Esophagus muscularis mucosa (tissue), 4 donors: ENCODE results near the gene ARFGAP3.

Source experiments
- EP300 ChIP-seq: sonication (generic); formaldehyde crosslinking; IDR thresholded peaks from one replicate; pipeline ENCODE4 v1.6.1; 2017; ENCODE audit warnings: antibody characterized with exemption
- POLR2A ChIP-seq: fragments of 450-650 bp; IDR thresholded peaks from one replicate; pipeline ENCODE4 v1.6.1; 2017; ENCODE audit warnings: antibody characterized with exemption, moderate library complexity, mild to moderate bottlenecking, low read depth
- POLR2AphosphoS5 ChIP-seq, 2 donors: sonication (generic); formaldehyde crosslinking; IDR thresholded peaks; one replicate each; pipeline ENCODE4 v1.6.1; 2017; ENCODE audit warnings: antibody characterized with exemption in 2 of 2
- TF ChIP-seq, protein P1 (sequence below), 3 experiments: fragments of 200-600 bp in 2 of 3; fragments of 450-650 bp in 1 of 3; sonication (generic) in 2 of 3; IDR thresholded peaks; one replicate each; pipeline ENCODE4 v1.5.1; 2017 to 2019; ENCODE audit warnings: antibody characterized with exemption in 3 of 3, mild to moderate bottlenecking in 2 of 3, moderate library complexity in 1 of 3

DNA sequence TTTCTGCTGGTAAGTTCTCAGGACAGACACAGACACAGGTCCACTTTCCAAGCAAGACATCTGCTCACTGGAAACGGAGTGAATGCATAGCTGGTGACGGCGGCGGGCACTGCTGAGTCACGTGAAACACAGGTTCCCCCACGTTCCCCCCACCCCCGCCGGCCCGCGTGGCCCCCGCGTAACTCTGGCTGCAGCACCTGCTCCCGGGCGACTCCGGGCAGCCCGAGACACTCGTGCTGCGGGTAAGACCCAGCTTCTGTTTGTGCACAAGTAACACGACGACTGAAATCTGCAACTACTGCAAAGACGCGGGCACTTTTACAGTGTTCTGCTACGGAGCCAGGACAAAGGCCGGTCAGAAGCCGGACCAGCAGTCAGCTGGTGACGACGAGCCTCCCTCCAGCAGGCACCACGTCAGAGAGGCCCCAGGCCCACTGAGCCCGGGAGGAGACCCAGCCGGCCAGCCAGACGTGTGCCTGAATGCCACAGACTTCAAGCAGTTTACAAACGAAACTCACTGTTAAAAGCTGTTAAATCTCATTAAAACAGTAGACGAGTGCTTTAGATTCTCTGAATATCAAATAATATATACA lies 12.9 kb upstream of the ARFGAP3 start:
- TF ChIP-seq POLR2A = no peak
- TF ChIP-seq, protein P1, sequence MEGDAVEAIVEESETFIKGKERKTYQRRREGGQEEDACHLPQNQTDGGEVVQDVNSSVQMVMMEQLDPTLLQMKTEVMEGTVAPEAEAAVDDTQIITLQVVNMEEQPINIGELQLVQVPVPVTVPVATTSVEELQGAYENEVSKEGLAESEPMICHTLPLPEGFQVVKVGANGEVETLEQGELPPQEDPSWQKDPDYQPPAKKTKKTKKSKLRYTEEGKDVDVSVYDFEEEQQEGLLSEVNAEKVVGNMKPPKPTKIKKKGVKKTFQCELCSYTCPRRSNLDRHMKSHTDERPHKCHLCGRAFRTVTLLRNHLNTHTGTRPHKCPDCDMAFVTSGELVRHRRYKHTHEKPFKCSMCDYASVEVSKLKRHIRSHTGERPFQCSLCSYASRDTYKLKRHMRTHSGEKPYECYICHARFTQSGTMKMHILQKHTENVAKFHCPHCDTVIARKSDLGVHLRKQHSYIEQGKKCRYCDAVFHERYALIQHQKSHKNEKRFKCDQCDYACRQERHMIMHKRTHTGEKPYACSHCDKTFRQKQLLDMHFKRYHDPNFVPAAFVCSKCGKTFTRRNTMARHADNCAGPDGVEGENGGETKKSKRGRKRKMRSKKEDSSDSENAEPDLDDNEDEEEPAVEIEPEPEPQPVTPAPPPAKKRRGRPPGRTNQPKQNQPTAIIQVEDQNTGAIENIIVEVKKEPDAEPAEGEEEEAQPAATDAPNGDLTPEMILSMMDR (IDR thresholded peaks at IDR 0.05) = no peak
- no peak for TF ChIP-seq POLR2AphosphoS5 (IDR thresholded peaks at IDR 0.05)
- TF ChIP-seq EP300 = no peak
